ENCODE results near the gene ZNF277.

The ZNF277 gene

DNA sequence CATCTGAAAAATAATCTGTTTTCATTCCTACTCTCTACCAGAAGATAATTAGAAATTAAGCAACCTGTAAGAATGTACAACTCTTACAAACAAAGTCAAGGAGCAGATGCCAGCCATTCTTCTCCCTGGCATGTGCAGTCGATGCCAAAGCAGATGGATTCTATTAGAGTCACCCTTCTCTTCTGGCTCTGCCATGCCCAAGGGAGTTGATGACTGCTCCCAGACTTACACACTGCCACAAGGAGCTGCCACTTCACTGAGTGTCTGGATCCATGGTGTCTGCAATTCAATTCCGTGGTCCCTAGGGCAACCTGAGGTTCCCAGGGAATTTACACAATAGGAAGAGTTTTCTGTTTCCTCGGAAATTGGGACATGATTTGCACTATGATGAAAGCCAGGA is 154.7 kb downstream of the ZNF277 start:
- DNase-seq = no peak

DNA sequence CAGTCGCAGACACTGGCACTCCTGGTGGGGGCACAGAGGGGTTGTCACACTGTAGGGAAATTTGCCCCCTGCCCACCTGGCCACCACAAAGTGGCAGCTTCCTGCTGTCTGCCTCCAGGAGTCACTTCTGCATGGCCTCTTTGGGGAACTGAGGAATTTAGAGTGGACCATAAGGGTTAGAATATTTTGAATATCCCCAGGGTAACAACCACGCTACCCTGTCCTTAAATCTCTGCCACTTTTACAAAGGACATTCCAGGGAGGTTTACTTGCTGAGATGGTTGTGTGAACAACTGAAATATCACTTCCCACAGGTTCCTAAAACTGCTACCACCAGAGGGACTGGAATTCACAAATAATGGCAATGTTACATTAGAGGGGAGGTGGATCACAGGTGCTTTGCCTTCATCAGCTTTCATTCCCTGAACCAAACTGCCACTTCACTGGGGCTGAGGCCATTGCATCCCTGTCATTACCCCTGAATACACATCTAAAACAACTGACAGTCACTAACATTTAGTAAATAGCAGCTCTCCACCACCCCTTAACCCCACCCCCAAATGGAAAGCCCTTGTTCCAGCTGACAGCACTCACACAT is 155.7 kb downstream of the ZNF277 start:
- DNase-seq = no peak

GRCh38 chr7:112362731-112363131 is 156.2 kb downstream of the ZNF277 start:
- no peak for DNase-seq

DNA sequence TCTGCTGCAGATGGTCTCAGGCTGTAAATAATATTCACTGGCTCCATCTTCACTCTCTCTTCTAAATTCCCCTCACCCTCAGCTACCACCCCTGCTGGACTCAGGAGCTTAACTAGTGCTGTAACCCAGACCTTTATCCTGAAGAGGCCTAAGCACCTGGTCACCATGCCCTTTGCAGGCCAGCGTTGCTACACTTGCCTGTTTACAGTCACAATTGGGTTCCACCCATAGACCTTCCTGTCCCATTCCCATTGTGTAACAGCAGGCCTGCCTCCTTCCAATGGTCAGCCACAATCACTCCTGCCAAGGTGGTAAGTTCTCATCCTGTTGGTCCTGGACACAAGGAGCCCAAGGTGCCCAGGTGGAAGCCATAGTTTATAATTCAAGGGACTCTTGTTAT is 157.9 kb downstream of the ZNF277 start:
- DNase-seq = no peak

DNA sequence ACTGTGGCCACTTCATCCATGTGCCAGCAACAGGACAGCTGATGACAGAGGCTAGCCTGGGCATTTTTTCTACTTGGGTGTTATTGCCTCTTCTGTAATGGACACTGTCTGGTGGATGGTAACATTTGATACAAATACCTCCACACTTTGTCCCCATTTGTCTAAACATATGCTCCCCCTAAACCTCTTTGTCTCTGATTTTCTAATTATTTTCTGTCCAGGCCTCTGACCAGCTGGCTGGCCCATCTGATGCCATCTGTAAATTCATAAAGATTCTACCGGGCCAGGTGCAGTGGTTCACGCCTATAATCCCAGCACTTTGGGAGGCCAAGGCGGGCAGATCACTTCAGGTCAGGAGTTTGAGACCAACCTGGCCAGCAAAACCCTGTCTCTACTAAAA is 159.1 kb downstream of the ZNF277 start:
- no peak for DNase-seq

GRCh38 chr7:112366886-112367285 is 160.4 kb downstream of the ZNF277 start:
- no peak for DNase-seq

DNA sequence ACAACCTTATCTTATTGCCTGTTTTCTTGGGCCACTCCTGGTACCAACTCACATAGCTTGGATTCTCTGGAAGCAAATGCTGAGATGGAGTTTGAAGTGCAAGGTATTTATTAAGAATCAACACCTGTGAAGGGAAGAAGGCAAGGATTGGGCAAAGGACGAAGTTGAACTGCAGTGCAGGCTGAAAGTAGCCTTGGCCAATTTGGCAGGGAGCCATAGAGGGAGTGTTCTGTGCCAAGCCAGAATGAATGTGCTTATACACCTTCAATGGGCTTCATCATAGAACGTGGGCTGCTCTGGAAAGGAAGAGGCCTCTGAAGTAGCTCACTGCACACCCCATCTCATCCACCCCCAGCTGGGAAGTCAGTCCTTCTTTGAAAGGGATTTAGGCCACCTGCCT is 163.9 kb downstream of the ZNF277 start:
- DNase-seq = no peak

- no peak for DNase-seq
Observed at GRCh38 chr7:112371701-112372100, 165.2 kb downstream of the ZNF277 start.

GRCh38 chr7:112372101-112372500 is 165.6 kb downstream of the ZNF277 start:
- no peak for DNase-seq

- DNase-seq = no peak
Observed at GRCh38 chr7:112377593-112377992, 171.1 kb downstream of the ZNF277 start.

GRCh38 chr7:112381311-112382091 is 175.0 kb downstream of the ZNF277 start:
- DNase-seq = no peak

- DNase-seq = no peak
Observed at GRCh38 chr7:112383671-112384417, 177.3 kb downstream of the ZNF277 start.

DNA sequence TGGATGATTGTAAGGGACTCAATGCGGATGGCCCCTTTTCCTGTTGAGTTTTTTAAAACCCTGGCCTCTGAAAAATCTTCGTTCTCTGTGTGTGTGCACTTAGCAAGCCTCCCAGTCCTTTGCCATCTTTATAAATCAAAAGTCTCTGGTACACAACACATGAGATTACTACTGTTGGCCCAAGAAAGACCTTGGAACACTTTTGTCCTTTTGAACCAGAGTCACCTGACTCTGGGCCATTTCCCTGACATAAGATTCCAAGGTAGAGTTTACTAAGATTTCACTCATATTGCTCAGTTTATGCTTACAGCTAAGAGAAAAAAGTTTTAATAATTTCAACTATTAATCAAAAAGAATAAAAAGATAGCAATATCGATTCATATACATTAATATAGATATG is 179.0 kb downstream of the ZNF277 start:
- DNase-seq = no peak

GRCh38 chr7:112386619-112387018 is 180.1 kb downstream of the ZNF277 start:
- DNase-seq = no peak

DNA sequence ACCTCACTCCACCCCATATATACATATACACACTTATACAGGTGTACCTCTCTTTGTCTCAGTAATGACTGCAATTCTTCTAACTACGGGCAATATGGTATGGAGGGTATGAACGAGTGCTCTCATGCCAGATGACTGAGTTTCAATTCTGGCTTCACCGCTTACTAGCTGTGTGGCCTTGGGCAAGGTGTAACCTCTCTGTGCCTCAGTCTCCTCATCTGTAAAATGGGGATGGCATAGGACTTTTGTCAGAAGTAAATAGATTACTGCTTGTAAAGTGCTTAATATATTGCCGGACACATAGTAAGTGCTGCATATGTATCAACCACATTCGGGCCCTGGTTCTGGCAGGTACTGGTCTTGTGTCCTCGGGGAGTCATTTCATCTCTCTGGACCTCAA is 183.7 kb downstream of the ZNF277 start:
- DNase-seq = no peak

GRCh38 chr7:112391079-112391821 is 184.8 kb downstream of the ZNF277 start:
- DNase-seq = peak; percentile 24

- peak; percentile 60 for DNase-seq
Observed at GRCh38 chr7:112391841-112392286, 185.4 kb downstream of the ZNF277 start.

All from activated CD4-positive, alpha-beta T cell treated with anti-CD3 and anti-CD28 coated beads, Interleukin-2, amount 50 U/mL, for 16 hours (primary cell).